Activated naive CD8-positive, alpha-beta T cell treated with anti-CD3 and anti-CD28 coated beads, Interleukin-2, amount 50 U/mL, for 16 hours (primary cell): ENCODE measurements around the gene COX4I1.
"Not testable (repeated sequence)": the region's sequence is repeated elsewhere in the genome, so short reads cannot be mapped to it uniquely, and the experiment has no call there.

Experiments used
- DNase-seq: peaks from one replicate; pipeline ENCODE4 v3.0.0-alpha.2; 2020; ENCODE audit warnings: low read depth, low spot score

COX4I1 gene

DNA sequence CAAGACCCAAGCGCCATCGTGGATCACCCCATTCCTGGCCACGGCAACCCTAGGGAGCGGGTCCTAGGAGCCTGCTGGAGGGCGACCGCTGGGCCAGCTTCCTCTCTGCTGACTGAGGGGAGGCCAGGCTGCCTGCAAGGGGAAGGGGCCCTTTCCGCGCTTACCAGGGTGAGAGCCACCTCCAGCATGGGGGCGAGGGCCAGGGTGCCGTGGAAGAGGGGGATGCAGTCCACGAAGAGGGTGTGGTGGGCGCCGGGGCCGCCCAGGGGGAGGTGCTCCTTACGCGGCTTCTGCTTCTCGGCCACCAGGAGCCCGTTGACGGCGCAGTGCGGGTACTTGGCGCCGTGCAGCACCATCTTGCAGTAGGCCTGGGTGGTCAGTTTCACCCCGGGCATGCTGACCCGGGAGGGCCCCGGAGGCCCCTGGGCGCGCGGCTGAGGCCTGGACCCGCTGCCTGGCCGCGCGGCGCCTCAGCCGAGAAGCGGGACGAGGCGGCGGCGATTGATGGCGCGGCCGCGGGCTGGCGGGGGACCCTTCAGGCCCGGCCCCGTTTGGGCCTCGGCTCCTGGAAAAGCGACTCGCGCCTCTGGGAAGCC lies 496 bp upstream of the COX4I1 start:
- no peak for DNase-seq

DNA sequence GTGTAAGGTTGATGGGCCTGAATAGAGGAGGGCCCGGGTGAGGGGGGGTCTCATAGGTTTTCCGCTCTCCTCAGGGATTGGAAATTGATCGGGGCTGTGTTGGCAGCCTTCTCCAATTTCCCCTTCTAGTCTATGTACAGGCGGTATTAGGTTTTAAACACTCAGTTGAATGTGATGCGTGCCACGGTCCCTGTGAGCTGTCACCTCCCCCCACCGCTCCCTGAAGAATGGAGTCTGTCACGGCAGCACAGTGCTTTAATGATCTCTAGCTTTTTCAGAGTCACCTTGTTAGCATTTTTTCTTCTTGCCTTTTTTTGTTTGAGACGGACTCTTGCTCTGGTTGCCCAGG lies 800 bp downstream of the COX4I1 start:
- DNase-seq = no peak

- DNase-seq = no peak
These were observed 4.1 kb downstream of the COX4I1 start for GRCh38 chr16:85803570-85803969.

DNA sequence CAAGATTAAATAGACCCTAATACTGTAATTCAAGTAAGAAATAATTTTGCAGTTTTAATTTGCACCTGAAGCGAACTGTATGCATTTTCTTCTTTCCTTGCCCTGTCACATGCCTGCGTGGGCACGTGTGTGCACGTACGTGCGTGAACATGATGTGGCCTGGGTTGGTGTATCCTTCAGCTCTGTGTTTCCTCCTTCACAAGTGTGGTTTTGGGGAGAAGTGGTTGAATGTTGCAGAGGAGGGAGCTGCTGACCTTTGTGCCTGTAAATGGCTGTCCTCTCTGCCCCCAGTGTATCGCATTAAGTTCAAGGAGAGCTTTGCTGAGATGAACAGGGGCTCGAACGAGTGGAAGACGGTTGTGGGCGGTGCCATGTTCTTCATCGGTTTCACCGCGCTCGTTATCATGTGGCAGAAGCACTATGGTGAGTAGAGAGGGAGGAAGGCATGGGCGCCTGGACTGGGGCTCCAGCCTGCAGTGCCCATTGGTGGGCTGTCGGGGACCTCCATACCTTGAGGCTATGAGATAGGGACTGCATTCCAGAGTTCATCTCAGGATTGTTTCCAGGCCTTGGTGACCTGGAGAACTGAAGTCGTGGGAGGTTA lies 6.0 kb downstream of the COX4I1 start:
- no peak for DNase-seq

GRCh38 chr16:85806539-85806938 lies 7.0 kb downstream of the COX4I1 start:
- DNase-seq = no peak

GRCh38 chr16:85807340-85807739 lies 7.8 kb downstream of the COX4I1 start:
- DNase-seq = not testable (repeated sequence)

GRCh38 chr16:85808104-85808503 lies 8.6 kb downstream of the COX4I1 start:
- DNase-seq = not testable (repeated sequence)

DNA sequence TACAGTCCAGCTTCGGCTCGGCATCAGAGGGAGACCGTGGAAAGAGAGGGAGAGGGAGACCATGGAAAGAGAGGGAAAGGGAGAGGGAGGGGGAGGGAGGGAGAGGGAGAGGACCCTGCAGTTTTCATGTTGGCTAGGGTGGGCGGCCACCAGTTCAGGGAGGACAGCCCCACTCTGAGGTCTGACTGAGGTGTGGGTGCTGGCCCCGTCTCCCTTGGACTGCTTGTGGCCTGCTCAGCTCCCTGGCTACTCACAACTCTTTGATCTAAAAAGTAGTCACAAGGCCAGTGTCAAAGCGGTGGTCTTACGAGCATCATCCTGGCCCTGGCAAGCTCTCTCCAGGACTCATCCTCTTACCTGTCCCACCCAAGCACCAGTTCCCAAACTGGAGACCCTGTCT lies 9.4 kb downstream of the COX4I1 start:
- DNase-seq = no peak

- no peak for DNase-seq
These were observed 10.2 kb downstream of the COX4I1 start for GRCh38 chr16:85809645-85810044.

GRCh38 chr16:85810097-85810741 lies 10.7 kb downstream of the COX4I1 start:
- DNase-seq = no peak

DNA sequence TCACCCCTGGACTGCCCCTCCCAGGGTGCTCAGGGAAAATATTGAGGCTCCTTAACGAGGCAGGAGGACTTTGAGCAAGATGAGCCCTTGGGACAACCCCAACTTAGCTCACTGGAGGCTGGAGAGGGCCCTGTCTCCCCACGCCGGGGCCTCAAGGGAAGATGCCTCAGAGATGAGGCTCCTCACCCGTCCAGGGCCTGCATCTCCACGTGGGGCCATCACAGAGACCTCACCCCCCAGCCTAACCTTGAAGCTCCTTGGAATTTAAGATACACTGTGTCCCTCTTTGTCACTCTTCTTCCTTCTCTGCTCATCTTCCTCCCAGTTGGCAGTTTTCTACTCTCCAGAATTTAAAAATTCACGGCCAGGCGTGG lies 11.2 kb downstream of the COX4I1 start:
- no peak for DNase-seq

DNA sequence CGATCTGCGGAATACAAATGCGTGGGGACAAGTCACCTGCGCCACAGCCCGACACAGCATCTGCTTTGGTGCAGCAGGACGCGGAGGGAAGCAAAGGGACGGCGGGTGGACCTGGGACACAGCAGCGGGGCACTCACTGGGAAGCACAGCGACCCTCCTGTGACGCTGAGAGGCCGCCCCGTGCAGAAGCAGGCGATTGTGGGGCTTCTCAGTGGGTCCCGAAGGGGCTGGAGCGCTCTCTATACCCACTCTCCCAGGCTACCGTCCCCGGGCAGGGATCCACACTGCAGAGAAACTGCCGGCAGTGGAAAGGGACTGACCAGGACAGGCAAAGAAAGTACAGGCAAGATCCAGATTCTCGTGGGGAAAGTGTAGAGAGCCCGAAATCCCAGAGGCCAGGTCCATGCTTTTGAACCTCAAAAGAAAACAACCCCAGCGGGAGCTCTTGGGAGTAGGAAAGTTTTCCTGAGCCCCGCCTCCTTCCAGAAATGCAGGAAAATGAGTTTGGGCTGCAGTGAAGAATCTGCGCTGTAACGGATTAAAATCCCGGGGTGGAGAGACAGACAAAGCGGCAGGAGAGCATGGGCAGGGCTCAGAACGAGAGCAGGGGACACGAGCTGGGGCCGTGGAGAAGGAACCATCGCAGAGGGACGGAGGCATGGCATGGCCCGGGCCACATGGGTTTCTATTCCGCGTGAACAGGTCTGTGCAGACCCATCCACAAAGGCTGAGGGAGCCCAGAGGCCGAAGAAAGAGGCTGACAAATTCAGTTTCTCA lies 12.7 kb downstream of the COX4I1 start:
- DNase-seq = no peak

GRCh38 chr16:85812811-85813700 lies 13.6 kb downstream of the COX4I1 start:
- no peak for DNase-seq

DNA sequence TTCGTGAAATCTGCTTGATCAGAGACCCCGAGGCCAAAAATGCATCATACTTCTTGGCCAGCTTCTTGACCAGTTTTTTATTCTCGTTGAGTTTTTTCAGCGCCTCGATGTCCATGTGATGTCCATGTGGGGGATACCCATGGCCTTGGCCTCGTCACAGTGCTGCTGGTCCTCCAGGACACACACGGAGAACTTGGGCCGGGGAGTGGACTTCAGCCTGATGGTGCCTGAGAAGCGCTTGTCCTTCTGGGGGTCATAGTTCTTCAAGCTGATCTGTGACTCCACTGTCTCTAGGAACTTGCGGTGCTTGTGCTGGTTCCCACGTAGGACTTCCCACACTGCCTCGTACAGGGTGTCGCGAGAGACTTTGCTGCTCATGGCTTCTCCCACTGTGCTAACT lies 16.7 kb downstream of the COX4I1 start:
- no peak for DNase-seq

DNA sequence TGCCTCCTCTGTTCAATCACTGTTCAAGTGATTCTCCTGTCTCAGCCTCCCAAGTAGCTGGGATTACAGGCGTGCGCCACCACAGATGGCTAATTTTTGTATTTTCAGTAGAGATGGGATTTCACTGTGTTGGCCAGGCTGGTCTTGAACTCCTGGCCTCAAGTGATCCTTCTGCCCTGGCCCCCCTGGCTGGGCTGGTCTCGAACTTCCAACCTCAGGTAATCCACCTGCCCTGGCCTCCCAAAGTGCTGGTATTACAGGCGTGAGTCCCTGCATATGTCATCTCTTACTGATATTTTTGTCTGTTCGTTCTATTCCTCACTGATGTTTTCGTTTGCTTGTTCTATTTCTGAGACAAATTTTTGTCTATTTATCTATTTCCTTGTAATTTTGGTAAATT lies 17.7 kb downstream of the COX4I1 start:
- not testable (repeated sequence) for DNase-seq

DNA sequence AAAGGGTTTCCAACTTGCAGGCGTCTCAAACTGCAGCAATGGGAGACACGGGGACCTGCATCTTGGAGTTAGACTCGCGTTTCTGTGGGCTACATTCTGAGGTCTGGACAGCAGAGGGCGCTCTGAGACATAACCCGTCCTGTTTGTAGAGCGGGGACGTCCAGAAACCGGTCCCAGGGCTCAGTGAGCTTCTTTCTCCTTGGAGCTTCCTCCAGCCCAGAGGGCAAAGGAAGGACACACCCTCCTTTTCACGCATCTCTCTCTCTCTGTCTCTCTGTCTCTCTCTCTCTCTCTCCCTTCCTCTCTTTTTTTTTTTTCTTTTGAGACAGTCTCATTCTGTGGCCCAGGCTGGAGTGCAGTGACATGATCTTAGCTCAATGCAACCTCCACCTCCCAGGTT lies 19.8 kb downstream of the COX4I1 start:
- DNase-seq = peak; percentile 68

DNA sequence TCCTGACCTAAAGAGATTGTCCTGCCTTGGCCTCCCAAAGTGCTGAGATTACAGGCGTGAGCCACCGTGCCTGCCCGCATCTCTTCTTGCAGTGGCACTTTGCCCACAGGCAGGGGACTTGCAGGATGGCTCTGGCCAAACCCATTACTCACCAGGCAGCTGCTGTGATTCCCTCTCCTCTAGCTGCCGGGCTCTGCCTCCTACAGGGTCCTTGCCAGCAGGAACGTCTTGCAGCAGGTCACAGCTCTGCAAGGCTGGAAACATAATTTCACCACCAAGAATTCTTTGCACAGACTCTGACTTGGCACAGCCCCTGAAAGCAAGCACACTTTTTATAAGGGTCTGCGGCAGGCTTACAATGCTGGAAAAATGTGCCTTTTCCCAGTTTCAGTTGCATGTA lies 20.3 kb downstream of the COX4I1 start:
- no peak for DNase-seq

GRCh38 chr16:85820604-85821372 lies 21.3 kb downstream of the COX4I1 start:
- DNase-seq = no peak

GRCh38 chr16:85821390-85822135 lies 22.1 kb downstream of the COX4I1 start:
- DNase-seq = peak; percentile 70

DNA sequence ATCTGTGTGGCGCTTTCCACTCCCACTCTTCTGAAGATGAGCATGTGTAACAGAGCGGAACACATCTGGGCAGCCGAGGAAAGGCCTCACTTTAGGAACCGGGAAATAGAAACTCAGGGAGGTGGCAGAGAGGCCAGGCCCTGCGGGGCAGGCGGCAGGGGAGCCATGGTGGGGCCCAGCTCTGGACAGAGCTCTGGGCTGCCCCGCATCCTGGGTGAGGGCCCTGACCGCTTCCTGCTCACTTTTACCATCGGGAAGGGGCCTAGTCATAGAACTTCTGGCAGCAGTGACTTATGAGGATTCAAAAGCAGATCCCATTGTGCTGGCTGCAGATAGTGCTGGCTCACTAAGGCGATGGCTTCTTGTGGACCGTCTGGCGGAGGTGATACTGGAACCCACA lies 22.6 kb downstream of the COX4I1 start:
- no peak for DNase-seq
